AG04449 (cell line): ENCODE measurements around the gene PDE4D.

Source experiments
- CTCF ChIA-PET: fragments of 350-600 bp; formaldehyde crosslinking; extraction: SDS; loops from one replicate; lab custom pipeline; 2021; ENCODE audit warnings: antibody characterized with exemption; lab: Yijun Ruan, JAX
- POLR2A ChIA-PET: fragments of 400-600, 350-600 bp; formaldehyde crosslinking; extraction: SDS; loops from one replicate; lab custom pipeline; 2020; ENCODE audit warnings: antibody characterized with exemption, inconsistent platforms; lab: Yijun Ruan, JAX
- DNase-seq: peaks from one replicate; pipeline ENCODE4 v3.0.0-alpha.2; 2010; ENCODE audit warnings: low read depth, low spot score
- H3K4me3 ChIP-seq: 2 replicates; pipeline ENCODE4 v1.5.1; 2011; ENCODE audit warnings: low read depth, mild to moderate bottlenecking, control low read depth, low read length
- CTCF ChIP-seq: IDR thresholded peaks from one replicate; pipeline ENCODE4 v1.5.1; 2011; ENCODE audit warnings: mild to moderate bottlenecking, moderate library complexity, low read length, control low read depth, inconsistent platforms; ENCODE audit not compliant: insufficient read depth; ENCODE audit errors: missing control alignments

Gene PDE4D

GRCh38 chr5:59342181-59342580, 551.3 kb downstream of the PDE4D start:
- CTCF ChIA-PET = interaction anchor here (1.4 kb wide), 2 partner anchors 26 to 154 kb away, joined by 3 to 5 read pairs; no protein-coding TSS in a partner anchor
- DNase-seq = no peak
- no peak overlapping the region for H3K4me3 ChIP-seq
- no peak for TF ChIP-seq CTCF
- POLR2A ChIA-PET = no interaction called here

DNA sequence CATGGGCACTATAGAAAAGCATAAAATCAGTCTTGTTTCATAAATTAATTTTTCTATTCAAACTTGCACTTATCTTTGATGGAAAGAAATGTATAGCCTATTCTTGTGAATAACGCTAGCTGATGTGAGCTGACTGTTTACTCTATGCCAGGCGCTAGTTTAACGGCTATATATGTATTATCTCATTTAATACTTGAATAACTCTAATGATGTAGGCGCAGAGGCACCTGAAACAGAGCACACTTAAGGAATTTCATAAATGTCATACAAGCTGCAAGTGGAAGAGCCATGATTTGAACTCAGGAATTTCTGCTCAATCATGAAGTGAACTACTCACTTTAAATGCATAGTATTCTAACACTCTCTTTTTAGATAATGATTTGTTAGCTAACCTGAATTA, 551.8 kb downstream of the PDE4D start:
- no peak overlapping the region for H3K4me3 ChIP-seq
- POLR2A ChIA-PET = no interaction called here
- CTCF ChIA-PET = interaction anchor here (1.4 kb wide), 2 partner anchors 26 to 153 kb away, joined by 3 to 5 read pairs; no protein-coding TSS in a partner anchor
- no peak for DNase-seq
- no peak for TF ChIP-seq CTCF

GRCh38 chr5:59341155-59341554, 552.4 kb downstream of the PDE4D start:
- ChIA-PET CTCF (interaction anchor here (1.4 kb wide), 2 partner anchors 27 to 153 kb away, joined by 3 to 5 read pairs; no protein-coding TSS in a partner anchor), POLR2A (no interaction called here)
- no peak for TF ChIP-seq CTCF
- no peak for DNase-seq
- no peak overlapping the region for H3K4me3 ChIP-seq

- no peak for DNase-seq
- POLR2A ChIA-PET = no interaction called here
- H3K4me3 ChIP-seq = no peak overlapping the region
- no peak for TF ChIP-seq CTCF
- CTCF ChIA-PET = interaction anchor here (1.4 kb wide), 1 partner anchor 152 kb away, joined by 5 read pairs; no protein-coding TSS in a partner anchor
These were observed 552.9 kb downstream of the PDE4D start for GRCh38 chr5:59340637-59341036.

GRCh38 chr5:59337240-59337639, 556.3 kb downstream of the PDE4D start:
- POLR2A ChIA-PET = no interaction called here
- no peak for TF ChIP-seq CTCF

GRCh38 chr5:59335544-59335943, 558.0 kb downstream of the PDE4D start:
- CTCF ChIA-PET = interaction anchor here (1.3 to 3.2 kb wide), 3 partner anchors 13 to 147 kb away, joined by 3 to 13 read pairs (median 7); no protein-coding TSS in a partner anchor
- no peak for DNase-seq
- TF ChIP-seq CTCF = no peak
- POLR2A ChIA-PET = no interaction called here
- H3K4me3 ChIP-seq = no peak overlapping the region

More at GRCh38 chr5:59337240-59337639, 556.3 kb downstream of the PDE4D start:
- CTCF ChIA-PET = interaction anchor here (1.1 to 3.2 kb wide), 6 partner anchors 11 to 148 kb away, joined by 3 to 13 read pairs (median 5); no protein-coding TSS in a partner anchor
- H3K4me3 ChIP-seq = no peak overlapping the region
- DNase-seq = no peak
